ENCODE results near the gene TLE7. TPM values are rescaled to one million over a fixed set of nuclear protein-coding genes. Genes with fewer than 3 reads are reported as not detected.

The TLE7 gene
- total RNA-seq, 1 experiment from 2014 or later, result not detected

GRCh38 chr16:71408536-71408935, 33.3 kb downstream of the TLE7 start:
- no peak for TF ChIP-seq CTCF (conservative IDR thresholded peaks at IDR 0.05)

More at GRCh38 chr16:71408536-71408935, 33.3 kb downstream of the TLE7 start:
- no peaks in the 10 kb centered on the region for H3K79me1 ChIP-seq (ENCODE audit: insufficient read depth, low read depth, low read length, poor library complexity, severe bottlenecking)
- no peak overlapping the region for H3K14ac ChIP-seq (ENCODE audit: insufficient read depth, low read length)
- H2BK15ac ChIP-seq (ENCODE audit: low read depth, low read length), result no peak overlapping the region
- no peak overlapping the region for H4K5ac ChIP-seq (ENCODE audit: insufficient read length, low read depth, low read length)
- no peak overlapping the region for H2BK12ac ChIP-seq (ENCODE audit: insufficient read length, low read depth, low read length)
- no peak overlapping the region for H3K9ac ChIP-seq (ENCODE audit: extremely low read depth, insufficient read length, low read length)
- no peaks in the 10 kb centered on the region for H3K79me2 ChIP-seq (ENCODE audit: insufficient read depth, low read length)
- no peak overlapping the region for H2BK120ac ChIP-seq (ENCODE audit: low read depth, low read length, poor library complexity, severe bottlenecking)
- no CpG with 5 or more reads among the region's 3 CpGs for WGBS (ENCODE audit: extremely low coverage, insufficient read length, low lambda C conversion rate)
- no peak for DNase-seq
- H4K91ac ChIP-seq (ENCODE audit: insufficient read length, low read depth, low read length), result no peak overlapping the region
- no peak overlapping the region for H3K18ac ChIP-seq (ENCODE audit: insufficient read length, low read depth, low read length)
- H3K23me2 ChIP-seq (ENCODE audit: insufficient read length, low read depth, low read length, poor library complexity, severe bottlenecking), result peaks cover 6% of the 10 kb centered on the region
- Mint-ChIP-seq H3K36me3 (ENCODE audit: insufficient read depth in 1 of 3, low read depth in 3 of 3) (peaks cover 0 to 5% (median 3%) of the 10 kb centered on the region in 3 experiments; a peak in 2 of 7 replicates), H3K4me1 (peaks cover 8 to 9% of the 10 kb centered on the region in 2 experiments), H3K4me3 (no peak overlapping the region), H3K27ac (no peak overlapping the region), H3K9me3 (peaks cover 12 to 15% of the 10 kb centered on the region in 2 experiments; a peak in 4 of 5 replicates), H3K27me3 (ENCODE audit: low read depth) (peaks cover 22% of the 10 kb centered on the region)
- H2BK20ac ChIP-seq (ENCODE audit: low read depth, low read length, poor library complexity, severe bottlenecking), result no peak overlapping the region
- no peaks in the 10 kb centered on the region for H4K20me1 ChIP-seq (ENCODE audit: control insufficient read depth, insufficient read depth, insufficient read length)
- no peak overlapping the region for H2AFZ ChIP-seq (ENCODE audit: low read length)
- no peak overlapping the region for H3K23ac ChIP-seq (ENCODE audit: insufficient read length, low read depth, low read length)
- no peaks in the 10 kb centered on the region for H3K27me3 ChIP-seq (ENCODE audit: insufficient read depth, low read length)
- no peak overlapping the region for H3K27ac ChIP-seq (ENCODE audit: insufficient read length, low read depth, low read length)
- no peak overlapping the region for H3K56ac ChIP-seq (ENCODE audit: insufficient read length, low read depth, low read length)
- H2BK5ac ChIP-seq (ENCODE audit: insufficient read length, low read length), result no peak overlapping the region
- no peak overlapping the region for H3T11ph ChIP-seq (ENCODE audit: low read length)
- no peak overlapping the region for H2AK5ac ChIP-seq (ENCODE audit: insufficient read length, low read length)
- H3K4me2 ChIP-seq (ENCODE audit: insufficient read depth, insufficient read length, low read length), result no peak overlapping the region
- no peak overlapping the region for H4K8ac ChIP-seq (replicated peaks; ENCODE audit: insufficient read length, low read depth, low read length)
- no peaks in the 10 kb centered on the region for H3K4me1 ChIP-seq (ENCODE audit: insufficient read depth, low read length)
- no peak overlapping the region for H3K4ac ChIP-seq (ENCODE audit: low read depth, low read length)
- H3K9me3 ChIP-seq (ENCODE audit: control insufficient read depth, low read depth, low read length), result no peaks in the 10 kb centered on the region
